GM10248 (cell line): ENCODE data around the gene FLYWCH1.

Experiments used
- CTCF ChIA-PET: fragments of 300-600 bp; sonication (Branson Sonifier 250); formaldehyde crosslinking; extraction: SDS; loops from one replicate; lab custom pipeline; 2021; ENCODE audit warnings: antibody characterized with exemption; lab: Yijun Ruan, JAX
- POLR2A ChIA-PET: fragments of 350-650 bp; sonication (Branson Sonifier 250); formaldehyde crosslinking; extraction: SDS; loops from one replicate; lab custom pipeline; 2020; ENCODE audit warnings: antibody characterized with exemption; lab: Yijun Ruan, JAX
- DNase-seq: peaks from one replicate; pipeline ENCODE4 v3.0.0; 2012; ENCODE audit errors: extremely low spot score
- CTCF ChIP-seq: IDR thresholded peaks from 2 replicates; pipeline ENCODE4 v1.5.1; 2012; ENCODE audit warnings: mild to moderate bottlenecking, low read depth; ENCODE audit errors: extremely low read depth, missing control alignments, control extremely low read depth

FLYWCH1 gene

GRCh38 chr16:2948807-2949704 is 37.3 kb downstream of the FLYWCH1 start:
- DNase-seq: no peak
- ChIA-PET CTCF (interaction anchor here (1.1 to 1.4 kb wide), 2 partner anchors 13 to 22 kb away, joined by 4 to 5 read pairs; no protein-coding TSS in a partner anchor), POLR2A (no interaction called here)
- no peak for TF ChIP-seq CTCF

DNA sequence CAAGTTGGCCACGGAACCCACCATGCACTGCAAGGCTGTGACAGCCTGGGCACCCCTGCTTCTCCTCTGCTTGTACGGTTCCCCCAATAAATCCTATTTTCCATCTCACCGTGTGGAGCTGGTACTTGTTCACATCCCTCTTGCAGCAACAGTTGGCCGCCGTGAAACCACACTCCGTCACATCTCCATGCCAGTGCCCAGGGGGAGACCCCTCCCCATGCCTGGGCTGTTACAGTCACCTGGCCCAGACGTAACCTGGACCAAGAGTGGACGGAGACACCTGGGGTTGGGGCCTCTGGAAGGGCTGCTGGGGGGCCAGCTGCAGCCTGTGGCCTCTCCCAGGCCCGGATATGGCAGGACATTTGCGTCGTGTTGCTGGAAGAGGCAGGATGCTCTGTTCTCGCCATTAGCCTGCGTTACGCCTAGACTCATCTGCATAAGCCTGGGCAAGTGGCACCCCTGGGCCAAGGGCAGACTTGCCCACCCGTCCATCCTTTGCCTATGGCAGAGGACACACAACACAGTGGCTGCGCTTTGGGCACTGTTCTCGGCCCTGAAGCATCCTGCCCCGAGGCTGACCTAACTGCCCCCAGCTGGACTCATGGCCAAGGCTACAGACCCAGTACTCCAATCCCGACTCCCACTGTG is 38.1 kb downstream of the FLYWCH1 start:
- CTCF ChIA-PET: interaction anchor here (1.1 to 1.5 kb wide), 3 partner anchors 12 to 23 kb away, joined by 4 to 5 read pairs (median 4); no protein-coding TSS in a partner anchor
- DNase-seq: no peak
- POLR2A ChIA-PET: no interaction called here
- no peak for TF ChIP-seq CTCF

DNA sequence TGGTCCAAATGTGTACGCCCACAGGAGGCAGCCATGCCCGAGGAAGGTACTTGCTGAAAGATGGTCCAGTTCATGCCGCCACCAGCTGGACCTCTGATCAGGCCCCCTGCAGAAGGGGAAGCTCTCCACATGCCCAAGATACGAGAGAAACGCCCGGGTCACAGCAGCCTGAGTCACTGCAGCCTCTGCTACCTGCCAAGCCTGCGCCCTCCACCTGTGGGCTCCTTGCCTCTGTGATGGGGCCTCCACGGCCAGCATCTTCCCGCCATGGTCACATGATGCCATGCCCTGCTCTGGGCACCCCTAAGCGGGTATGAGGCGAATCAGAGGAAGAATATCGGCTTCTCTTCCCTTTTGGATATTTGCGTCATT is 38.6 kb downstream of the FLYWCH1 start:
- CTCF ChIA-PET: interaction anchor here (1.5 kb wide), 1 partner anchor 23 kb away, joined by 4 read pairs; no protein-coding TSS in a partner anchor
- no peak for TF ChIP-seq CTCF
- no peak for DNase-seq
- POLR2A ChIA-PET: no interaction called here

GRCh38 chr16:2950773-2951172 is 39.0 kb downstream of the FLYWCH1 start:
- TF ChIP-seq CTCF: no peak
- ChIA-PET POLR2A (no interaction called here), CTCF (interaction anchor here (1.5 kb wide), 1 partner anchor 24 kb away, joined by 4 read pairs; no protein-coding TSS in a partner anchor)
- DNase-seq: no peak

DNA sequence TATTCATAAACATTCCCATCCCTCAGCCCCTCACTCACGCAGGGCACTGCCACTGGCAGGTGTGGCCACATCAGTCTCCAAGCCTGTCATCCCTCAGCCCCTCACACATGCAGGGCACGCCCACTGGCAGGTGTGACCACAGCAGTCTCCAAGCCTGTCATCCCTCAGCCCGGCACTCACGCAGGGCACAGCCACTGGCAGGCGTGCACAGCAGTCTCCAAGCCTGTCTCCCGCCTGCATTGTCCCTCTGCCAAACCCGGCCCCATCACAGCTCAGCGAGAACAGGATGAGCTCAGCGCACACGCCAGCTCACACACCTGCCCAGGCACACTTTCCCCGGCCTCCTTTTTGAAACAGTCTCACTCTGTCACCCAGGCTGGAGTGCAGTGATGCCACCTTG is 40.9 kb downstream of the FLYWCH1 start:
- no peak for DNase-seq
- ChIA-PET CTCF (interaction anchor here (0.7 to 2.9 kb wide), 4 partner anchors 9 to 211 kb away, joined by 3 to 11 read pairs (median 6); no protein-coding TSS in a partner anchor), POLR2A (no interaction called here)
- no peak for TF ChIP-seq CTCF
